Urinary bladder (tissue), 4 donors: ENCODE data around the gene CEND1. TPM values are rescaled to one million over a fixed set of nuclear protein-coding genes. Genes with fewer than 3 reads are reported as not detected.
A peak's percentile ranks its signal among the peaks of the same experiment; 100 is the strongest.

ENCODE experiments used
- DNase-seq: peaks from one replicate; pipeline ENCODE4 v3.0.0-alpha.2; 2015; ENCODE audit errors: extremely low spot score
- H3K27ac ChIP-seq: one replicate; pipeline ENCODE4 v1.5.1; 2013; ENCODE audit warnings: low read depth, mild to moderate bottlenecking, moderate library complexity
- H3K36me3 ChIP-seq: one replicate; pipeline ENCODE4 v1.6.1; 2013; ENCODE audit warnings: mild to moderate bottlenecking, moderate library complexity; ENCODE audit not compliant: insufficient read depth
- H3K4me1 ChIP-seq: one replicate; pipeline ENCODE4 v1.6.1; 2013; ENCODE audit warnings: mild to moderate bottlenecking, moderate library complexity; ENCODE audit not compliant: insufficient read depth
- H3K4me3 ChIP-seq: one replicate; pipeline ENCODE4 v1.5.1; 2013; ENCODE audit warnings: low read depth, low read length
- WGBS: extraction: QIAGEN DNeasy Blood & Tissue Kit; methylation state at CpG from one replicate; pipeline ENCODE4 v1.1.7; 2013; 5-methylcytosine and 5-hydroxymethylcytosine counted together
- polyA plus RNA-seq: library from polyadenylated mRNA; stranded (reverse); fragments of 200-250 nt; gene quantifications from one replicate; pipeline ENCODE4 v1.2.3, GENCODE V29; 2013
- total RNA-seq: library from RNA; depleted of rRNA; stranded (reverse); fragments of >200 nt; gene quantifications from one replicate; pipeline ENCODE4 v1.2.3, GENCODE V29; 2014
- donor health status: healthy with polysubstance abuse.
- donor health status: healthy.

Gene CEND1
- total and polyA plus RNA-seq, 2 donors: 1.4 TPM; not detected in 1

DNA sequence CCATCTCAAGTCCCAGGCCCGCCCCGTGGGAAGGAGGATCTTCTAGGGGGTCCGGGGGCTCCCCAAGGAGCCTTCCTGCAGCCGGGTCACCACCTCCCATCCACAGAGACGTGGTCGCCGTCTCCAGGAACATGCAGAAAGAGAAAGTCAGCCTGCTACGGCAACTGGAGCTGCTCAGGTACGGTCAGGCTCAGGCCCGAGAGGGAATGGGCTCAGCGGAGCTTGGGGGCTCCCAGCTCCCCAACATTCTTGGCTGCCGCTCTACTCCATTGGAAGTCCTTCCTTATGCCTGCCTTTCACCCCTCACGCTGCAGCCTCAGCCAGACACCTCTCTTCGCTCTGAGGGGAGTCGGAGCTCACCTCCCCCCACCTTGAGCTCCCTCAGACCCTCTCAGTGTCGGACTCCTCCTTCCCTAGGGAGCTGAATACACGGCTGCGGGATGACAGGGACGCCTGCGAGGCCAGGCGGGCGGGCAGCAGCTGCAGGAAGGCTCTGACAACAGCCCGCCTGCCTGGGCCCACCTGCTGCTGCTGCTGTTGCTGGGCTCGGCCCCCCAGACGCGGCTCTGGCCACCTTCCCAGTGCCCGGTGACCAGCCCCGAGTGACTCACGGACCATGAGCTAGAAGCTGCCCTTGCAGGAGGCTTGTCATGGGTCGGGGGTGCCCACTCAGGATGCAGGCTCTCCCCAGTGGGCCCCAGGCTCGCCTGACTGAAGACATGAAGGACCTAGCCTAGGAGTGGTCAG lies 41.4 kb upstream of the CEND1 start:
- Histone ChIP-seq H3K4me3 (no peak overlapping the region), H3K36me3 (no peaks in the 10 kb centered on the region), H3K27ac (no peak overlapping the region), H3K4me1 (peaks cover 2% of the 10 kb centered on the region)
- no peak for DNase-seq
- WGBS: 56% methylated on average over 31 of the region's 31 CpGs

DNA sequence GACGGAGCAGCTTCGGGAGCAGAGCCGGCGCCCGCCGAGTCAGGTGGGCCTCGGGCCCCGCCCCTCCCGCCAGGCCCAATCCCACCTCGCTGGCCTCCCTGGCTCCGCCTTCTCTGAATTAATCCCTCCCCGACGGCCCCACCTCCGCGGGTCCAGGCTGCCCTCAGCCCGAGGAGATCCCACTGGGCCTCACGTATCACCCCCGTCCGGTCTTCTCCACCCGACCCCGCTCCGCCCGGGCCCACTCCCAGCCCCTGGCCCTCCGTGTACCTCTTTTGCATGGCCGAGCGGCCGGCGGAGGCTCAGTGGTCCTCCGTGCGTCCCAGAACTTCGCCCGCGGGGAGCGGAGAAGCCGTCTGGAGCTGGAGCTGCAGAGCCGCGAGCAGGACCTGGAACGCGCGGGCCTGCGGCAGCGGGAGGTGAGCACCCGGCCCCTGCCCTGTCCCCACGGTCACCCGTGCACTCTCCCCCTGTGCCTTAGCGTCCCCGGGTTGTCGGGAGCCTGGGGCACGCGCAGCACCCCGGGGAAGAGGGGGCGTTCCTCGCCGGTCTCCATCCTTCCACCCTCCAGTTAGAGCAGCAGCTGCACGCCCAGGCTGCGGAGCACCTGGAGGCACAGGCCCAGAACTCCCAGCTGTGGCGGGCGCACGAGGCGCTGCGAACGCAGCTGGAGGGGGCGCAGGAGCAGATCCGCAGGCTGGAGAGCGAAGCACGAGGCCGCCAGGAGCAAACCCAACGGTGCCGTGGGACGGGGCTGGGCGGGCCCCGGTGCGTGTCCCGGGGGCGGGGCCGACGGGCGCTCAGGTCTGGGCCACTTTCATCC lies 40.6 kb upstream of the CEND1 start:
- Histone ChIP-seq H3K27ac (no peak overlapping the region), H3K4me3 (peak overlapping the region; percentile 16), H3K4me1 (peaks cover 2% of the 10 kb centered on the region), H3K36me3 (no peaks in the 10 kb centered on the region)
- WGBS: 4% methylated on average over 78 of the region's 78 CpGs
- DNase-seq: no peak

DNA sequence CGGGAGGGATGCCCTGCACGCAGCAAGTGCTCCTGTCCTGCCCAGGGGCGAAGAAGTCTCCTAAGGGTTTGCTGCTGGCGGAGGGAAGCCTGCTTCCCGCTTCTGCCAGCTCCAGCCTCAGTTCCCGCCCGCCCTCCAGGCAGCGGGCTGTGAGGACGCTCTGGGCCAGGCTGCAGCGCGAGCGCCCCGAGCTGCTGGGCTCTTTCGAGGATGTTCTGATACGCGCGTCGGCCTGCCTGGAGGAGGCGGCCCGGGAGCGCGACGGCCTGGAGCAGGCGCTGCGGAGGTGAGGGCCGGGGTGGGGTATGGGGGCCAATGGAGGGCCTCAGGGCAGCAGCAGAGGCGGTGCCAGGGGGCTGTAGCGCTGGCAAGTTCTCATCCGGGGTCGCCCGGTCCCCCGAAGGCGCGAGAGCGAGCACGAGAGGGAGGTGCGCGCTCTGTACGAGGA lies 40.0 kb upstream of the CEND1 start:
- H3K4me3 ChIP-seq: peak overlapping the region; percentile 14
- WGBS: 3% methylated on average over 39 of the region's 39 CpGs
- no peak overlapping the region for H3K27ac ChIP-seq
- peaks cover under 1% of the 10 kb centered on the region for H3K36me3 ChIP-seq
- DNase-seq: no peak
- H3K4me1 ChIP-seq: peaks cover 2% of the 10 kb centered on the region

DNA sequence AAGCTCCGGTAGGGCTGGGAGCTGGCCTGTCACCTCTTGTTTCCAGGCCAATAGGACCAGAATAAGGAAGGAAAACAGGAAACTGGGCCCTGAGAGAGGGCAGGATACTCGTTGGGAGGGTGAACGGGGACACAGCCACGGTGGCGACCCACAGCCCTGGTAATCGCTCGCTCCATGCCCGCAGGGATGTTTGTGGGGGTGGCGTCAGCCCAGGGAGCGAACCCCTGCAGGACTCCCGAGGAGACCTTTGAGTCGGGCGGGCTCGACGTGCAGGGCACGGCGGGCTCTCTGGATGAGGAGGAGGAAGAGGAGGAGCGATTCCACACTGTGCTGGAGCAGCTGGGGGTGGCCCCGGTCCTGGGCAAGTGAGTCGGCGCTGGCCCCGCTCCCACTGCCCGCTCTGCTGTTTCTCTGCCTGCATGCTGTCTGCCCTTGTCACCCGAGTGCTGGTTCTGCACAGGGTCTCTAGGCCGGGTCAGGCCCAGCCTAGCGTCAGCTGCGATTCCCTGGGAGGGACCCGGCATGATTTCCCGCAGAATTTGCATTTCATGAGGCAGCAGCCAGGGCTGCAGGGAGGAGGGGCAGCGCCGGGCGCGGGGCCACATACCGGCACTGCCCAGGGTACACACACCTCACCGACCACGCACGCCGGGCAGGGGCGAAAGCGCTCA lies 39.4 kb upstream of the CEND1 start:
- no peak for DNase-seq
- Histone ChIP-seq H3K36me3 (peaks cover 5% of the 10 kb centered on the region), H3K4me1 (peaks cover 2% of the 10 kb centered on the region), H3K4me3 (peak overlapping the region; percentile 14), H3K27ac (no peak overlapping the region)
- WGBS: 16% methylated on average over 40 of the region's 40 CpGs

DNA sequence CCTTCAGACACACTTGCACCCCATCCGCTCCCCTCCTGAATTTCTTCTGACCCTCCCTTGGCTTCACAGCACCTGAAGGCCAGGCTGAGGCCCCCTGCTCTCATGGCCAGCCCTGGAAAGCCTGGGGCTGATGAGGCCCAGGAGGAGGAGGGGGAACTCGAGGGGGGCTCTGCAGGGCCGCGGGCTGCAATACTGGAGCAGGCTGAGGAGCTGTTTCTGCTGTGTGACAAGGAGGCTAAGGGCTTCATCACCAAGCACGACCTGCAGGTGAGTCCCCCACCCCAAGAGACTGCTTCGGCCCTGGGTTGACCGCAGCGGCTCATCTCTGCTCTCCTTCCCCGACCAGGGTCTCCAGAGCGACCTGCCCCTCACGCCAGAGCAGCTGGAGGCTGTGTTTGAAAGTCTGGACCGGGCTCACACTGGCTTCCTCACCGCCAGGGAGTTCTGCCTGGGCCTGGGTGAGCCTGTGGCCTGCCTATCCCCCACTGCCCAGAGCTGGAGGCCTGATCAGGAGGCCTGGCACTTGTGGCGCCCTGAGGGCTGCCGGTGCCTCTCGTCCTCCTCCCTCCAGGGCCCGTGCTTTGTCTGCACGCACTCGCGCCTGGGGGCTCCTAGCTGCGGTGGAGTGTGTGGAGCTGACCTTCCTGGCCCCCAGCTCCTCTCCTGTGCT lies 38.8 kb upstream of the CEND1 start:
- no peak overlapping the region for H3K4me3 ChIP-seq
- no peak overlapping the region for H3K27ac ChIP-seq
- WGBS: 68% methylated on average over 21 of the region's 21 CpGs
- no peak for DNase-seq
- peaks cover 2% of the 10 kb centered on the region for H3K4me1 ChIP-seq
- H3K36me3 ChIP-seq: peaks cover 5% of the 10 kb centered on the region

DNA sequence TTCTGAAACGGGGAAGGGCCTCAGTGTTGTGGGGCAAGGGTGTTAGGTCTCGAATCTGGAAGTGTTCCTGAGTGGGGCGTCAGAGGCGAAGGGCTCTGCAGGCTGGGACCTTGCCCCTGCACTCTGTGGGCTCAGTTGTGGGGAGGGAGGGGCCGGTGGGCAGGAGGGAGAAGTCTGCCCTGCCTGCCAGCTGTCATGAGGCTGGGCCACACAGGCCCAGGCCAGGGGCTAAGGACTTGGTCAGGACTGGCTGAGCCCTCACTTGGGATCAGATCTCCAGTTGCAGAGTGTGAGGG lies 38.0 kb upstream of the CEND1 start, which contains the start of gene CRACR2B:
Gene CRACR2B (plus strand): TSS at position 23 of the 296 bp plus-strand sequence. CDS start 689 bp downstream, outside the sequence.
- Histone ChIP-seq H3K27ac (peak within 1 kb of the TSS; percentile 76), H3K4me3 (peak within 1 kb of the TSS; percentile 36), H3K4me1 (peaks cover 2% of the 10 kb centered on the region), H3K36me3 (peaks cover 5% of the 10 kb centered on the region)
- WGBS: 69% methylated on average over 5 of the region's 5 CpGs
- DNase-seq: no peak

DNA sequence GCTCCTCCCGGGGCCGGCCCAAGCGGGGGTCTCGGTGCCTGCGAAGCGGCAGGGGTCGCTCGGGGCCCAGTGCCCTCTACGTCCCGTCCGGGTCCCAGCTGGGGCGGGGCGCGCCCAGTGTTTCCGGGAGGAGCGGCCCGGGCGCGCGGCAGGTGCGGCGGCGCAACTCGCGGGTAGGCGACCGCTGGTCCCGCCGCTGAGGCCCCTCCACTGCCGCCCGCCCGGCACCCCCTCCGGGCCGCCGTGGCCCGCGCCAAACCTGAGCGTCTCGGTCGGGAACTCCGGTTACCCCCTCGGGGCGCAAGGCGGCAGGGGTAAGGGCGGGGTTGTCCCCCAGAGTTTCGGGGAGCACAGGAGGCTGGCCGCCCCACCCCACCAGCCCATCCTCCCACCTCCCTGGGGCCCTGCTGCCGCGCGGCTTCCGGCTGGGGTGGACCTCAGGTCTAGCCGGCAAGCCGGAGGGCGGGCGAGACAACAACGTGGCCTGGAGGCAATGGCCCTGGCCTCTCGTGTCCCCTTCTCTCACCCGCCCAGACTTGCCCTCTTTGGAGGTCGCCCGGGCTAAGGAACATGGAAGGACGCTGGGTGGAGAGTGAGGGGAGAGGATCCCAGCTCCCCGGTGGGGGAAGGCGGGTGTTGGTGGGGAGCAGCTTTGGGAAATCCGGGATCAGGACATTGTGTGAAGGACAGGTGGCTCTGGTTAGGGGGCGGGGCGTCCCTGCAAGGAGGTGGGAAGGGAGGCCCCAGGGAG lies 37.4 kb upstream of the CEND1 start:
- 9% methylated on average over 66 of the region's 66 CpGs for WGBS
- H3K27ac ChIP-seq: peak overlapping the region; percentile 76
- peaks cover 2% of the 10 kb centered on the region for H3K4me1 ChIP-seq
- peaks cover 5% of the 10 kb centered on the region for H3K36me3 ChIP-seq
- DNase-seq: no peak
- peak overlapping the region; percentile 36 for H3K4me3 ChIP-seq

DNA sequence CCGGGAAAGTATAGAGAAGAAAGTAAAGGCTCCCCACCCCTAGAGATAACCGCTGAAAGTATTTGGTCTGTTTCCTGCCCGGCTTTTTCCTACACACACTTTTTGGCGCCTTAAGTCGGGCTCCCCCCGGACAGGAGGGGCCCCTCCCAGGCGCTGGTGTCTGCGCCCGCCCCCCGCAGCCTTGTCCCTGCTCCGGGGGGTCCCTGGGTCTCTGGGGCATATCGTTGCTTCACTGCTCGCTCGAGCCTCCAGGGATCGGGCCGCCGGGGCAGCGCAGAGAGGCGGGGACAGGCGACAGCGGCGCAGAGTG lies 36.9 kb upstream of the CEND1 start:
- peaks cover 5% of the 10 kb centered on the region for H3K36me3 ChIP-seq
- peak overlapping the region; percentile 76 for H3K27ac ChIP-seq
- peak overlapping the region; percentile 36 for H3K4me3 ChIP-seq
- DNase-seq: no peak
- H3K4me1 ChIP-seq: peaks cover 2% of the 10 kb centered on the region
- WGBS: 2% methylated on average over 22 of the region's 22 CpGs

DNA sequence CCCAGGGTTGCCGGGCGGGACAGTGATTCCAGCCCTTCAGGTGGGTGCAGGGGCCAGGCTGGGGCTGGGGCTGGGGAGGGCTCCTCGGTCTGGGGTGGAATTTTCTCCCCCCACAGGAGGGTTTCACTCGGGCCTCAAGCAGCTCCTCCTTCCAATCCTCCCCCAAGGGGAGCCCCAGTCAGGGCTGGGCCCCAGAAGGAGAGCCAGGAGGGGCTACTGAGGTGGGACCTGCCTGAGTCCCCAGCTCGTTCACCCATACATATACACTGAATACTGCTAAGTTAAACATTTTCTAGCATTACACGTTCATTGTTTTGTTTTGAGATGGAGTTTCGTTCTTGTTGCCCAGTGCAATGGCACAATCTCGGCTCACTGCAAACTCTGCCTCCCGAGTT lies 36.3 kb upstream of the CEND1 start:
- no peak overlapping the region for H3K4me3 ChIP-seq
- H3K36me3 ChIP-seq: peaks cover 5% of the 10 kb centered on the region
- H3K4me1 ChIP-seq: peaks cover 2% of the 10 kb centered on the region
- WGBS: 78% methylated on average over 9 of the region's 9 CpGs
- DNase-seq: no peak
- H3K27ac ChIP-seq: peak overlapping the region; percentile 72

DNA sequence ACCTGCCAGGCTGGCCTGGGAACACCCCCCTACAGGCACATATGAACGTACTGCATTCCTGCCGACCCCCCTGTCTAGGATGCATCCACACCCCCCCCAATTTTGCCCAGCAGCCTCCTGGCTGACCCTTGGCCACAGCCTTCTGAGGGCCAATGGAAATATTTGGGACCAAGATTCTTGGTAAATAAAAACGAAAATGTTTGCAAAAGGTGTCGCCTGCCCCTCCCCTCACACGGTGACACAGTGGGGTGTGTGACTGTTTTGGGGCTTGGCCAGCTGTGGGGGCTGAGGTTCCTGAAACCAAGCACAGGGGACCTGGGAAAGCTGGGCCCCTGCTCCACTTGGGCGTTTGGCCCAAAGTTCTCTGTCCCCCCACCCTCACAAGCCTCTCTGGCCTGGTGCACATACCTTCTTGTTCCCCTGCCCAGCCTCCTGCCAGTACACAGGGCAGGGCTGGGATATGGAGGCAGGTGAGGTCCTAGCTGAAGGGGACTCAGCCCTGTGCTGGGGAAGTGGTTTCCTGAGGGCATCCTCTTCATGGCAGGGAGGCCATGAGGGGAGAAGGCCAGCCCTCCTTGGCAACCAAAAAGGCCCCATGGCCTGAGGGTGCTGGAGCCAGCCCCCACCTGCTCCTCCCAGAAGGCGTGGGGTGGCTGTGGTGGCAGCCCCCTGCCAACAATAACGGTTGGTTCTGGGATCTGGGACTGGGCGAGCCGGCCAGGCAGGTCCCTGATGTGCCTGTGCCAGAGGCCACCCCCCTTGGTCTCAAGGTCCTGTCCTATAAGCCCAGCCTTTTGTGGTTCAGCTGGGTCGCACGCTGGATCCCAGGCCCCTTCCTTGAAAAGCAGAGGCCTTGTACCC lies 35.7 kb upstream of the CEND1 start:
- no peak overlapping the region for H3K4me3 ChIP-seq
- peaks cover 5% of the 10 kb centered on the region for H3K36me3 ChIP-seq
- 75% methylated on average over 12 of the region's 12 CpGs for WGBS
- peaks cover 2% of the 10 kb centered on the region for H3K4me1 ChIP-seq
- peak overlapping the region; percentile 72 for H3K27ac ChIP-seq
- DNase-seq: no peak

DNA sequence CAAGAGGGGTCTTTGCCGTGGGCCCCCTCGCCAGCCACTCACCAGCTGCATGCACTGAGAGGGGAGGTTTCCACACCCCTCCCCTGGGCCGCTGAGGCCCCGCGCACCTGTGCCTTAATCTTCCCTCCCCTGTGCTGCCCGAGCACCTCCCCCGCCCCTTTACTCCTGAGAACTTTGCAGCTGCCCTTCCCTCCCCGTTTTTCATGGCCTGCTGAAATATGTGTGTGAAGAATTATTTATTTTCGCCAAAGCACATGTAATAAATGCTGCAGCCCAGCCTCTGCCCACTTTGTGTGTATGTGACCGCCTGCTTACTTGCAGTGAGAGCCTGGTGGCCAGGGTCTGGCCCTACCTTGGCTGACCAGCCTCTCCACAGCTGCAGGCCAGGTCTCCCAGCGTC lies 35.1 kb upstream of the CEND1 start:
- DNase-seq: no peak
- no peak overlapping the region for H3K27ac ChIP-seq
- H3K4me3 ChIP-seq: no peak overlapping the region
- WGBS: 84% methylated on average over 11 of the region's 11 CpGs
- H3K36me3 ChIP-seq: peaks cover 5% of the 10 kb centered on the region
- peaks cover 2% of the 10 kb centered on the region for H3K4me1 ChIP-seq

DNA sequence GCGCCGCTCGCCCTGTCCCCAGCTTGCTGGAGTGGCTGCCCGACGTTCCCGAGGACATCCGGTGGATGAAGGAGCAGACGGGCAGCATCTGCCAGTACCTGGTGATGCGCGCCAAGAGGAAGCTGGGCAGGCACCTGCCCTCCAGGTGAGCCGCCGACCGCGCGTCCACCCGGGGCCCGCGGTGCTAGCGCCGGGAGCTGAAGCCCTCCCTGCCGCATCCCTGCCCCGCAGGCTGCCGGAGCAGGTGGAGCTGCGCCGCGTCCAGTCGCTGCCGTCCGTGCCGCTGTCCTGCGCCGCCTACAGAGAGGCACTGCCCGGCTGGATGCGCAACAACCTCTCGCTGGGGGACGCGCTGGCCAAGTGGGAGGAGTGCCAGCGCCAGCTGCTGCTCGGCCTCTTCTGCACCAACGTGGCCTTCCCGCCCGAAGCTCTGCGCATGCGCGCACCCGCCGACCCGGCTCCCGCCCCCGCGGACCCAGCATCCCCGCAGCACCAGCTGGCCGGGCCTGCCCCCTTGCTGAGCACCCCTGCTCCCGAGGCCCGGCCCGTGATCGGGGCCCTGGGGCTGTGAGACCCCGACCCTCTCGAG lies 34.5 kb upstream of the CEND1 start:
- H3K4me1 ChIP-seq: no peaks in the 10 kb centered on the region

More for the DNA sequence above, 34.5 kb upstream of the CEND1 start:
- H3K4me3 ChIP-seq: no peak overlapping the region
- 80% methylated on average over 59 of the region's 59 CpGs for WGBS
- peaks cover 5% of the 10 kb centered on the region for H3K36me3 ChIP-seq
- DNase-seq: no peak
- H3K27ac ChIP-seq: no peak overlapping the region
